ENCODE results near the gene ARHGAP6. TPM values are rescaled to one million over a fixed set of nuclear protein-coding genes. Genes with fewer than 3 reads are reported as not detected.

The ARHGAP6 gene
- total RNA-seq, 6 donors from 2014 or later = 14.4 to 40.9 (median 18.0) TPM

DNA sequence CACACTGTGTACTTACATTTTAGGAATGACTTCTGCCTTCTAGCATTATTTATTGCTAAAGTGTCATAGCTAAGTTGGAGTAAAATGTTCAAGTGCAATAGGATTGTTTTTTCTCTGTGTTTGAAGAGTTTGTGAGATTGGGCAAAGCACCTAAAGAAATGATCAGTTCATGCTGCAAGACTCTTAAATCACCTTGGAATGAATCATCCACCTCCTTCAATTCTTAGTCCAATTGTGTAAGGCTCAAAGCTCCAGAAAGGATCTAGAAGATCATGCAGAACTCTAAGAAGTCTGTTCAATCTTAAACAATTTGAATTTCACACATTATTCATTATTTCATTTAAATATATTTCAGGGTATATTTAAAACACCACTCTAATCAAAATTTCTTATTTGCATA is 235.4 kb downstream of the ARHGAP6 start:
- no peak for ATAC-seq (ENCODE audit: low FRiP score in 2 of 2)
- Histone ChIP-seq H3K4me1 (no peaks in the 10 kb centered on the region), H3K9me3 (no peaks in the 10 kb centered on the region), H3K27ac (no peak overlapping the region), H3K4me3 (no peak overlapping the region), H3K27me3 (no peaks in the 10 kb centered on the region), H3K36me3 (no peaks in the 10 kb centered on the region)
- TF ChIP-seq POLR2AphosphoS5 (IDR thresholded peaks at IDR 0.05) = no peak
- TF ChIP-seq, protein P1, sequence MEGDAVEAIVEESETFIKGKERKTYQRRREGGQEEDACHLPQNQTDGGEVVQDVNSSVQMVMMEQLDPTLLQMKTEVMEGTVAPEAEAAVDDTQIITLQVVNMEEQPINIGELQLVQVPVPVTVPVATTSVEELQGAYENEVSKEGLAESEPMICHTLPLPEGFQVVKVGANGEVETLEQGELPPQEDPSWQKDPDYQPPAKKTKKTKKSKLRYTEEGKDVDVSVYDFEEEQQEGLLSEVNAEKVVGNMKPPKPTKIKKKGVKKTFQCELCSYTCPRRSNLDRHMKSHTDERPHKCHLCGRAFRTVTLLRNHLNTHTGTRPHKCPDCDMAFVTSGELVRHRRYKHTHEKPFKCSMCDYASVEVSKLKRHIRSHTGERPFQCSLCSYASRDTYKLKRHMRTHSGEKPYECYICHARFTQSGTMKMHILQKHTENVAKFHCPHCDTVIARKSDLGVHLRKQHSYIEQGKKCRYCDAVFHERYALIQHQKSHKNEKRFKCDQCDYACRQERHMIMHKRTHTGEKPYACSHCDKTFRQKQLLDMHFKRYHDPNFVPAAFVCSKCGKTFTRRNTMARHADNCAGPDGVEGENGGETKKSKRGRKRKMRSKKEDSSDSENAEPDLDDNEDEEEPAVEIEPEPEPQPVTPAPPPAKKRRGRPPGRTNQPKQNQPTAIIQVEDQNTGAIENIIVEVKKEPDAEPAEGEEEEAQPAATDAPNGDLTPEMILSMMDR (IDR thresholded peaks at IDR 0.05) = no peak
- TF ChIP-seq EP300 (IDR thresholded peaks at IDR 0.05) = no peak
- no peak for TF ChIP-seq POLR2A (IDR thresholded peaks at IDR 0.05)
- DNase-seq = no peak

DNA sequence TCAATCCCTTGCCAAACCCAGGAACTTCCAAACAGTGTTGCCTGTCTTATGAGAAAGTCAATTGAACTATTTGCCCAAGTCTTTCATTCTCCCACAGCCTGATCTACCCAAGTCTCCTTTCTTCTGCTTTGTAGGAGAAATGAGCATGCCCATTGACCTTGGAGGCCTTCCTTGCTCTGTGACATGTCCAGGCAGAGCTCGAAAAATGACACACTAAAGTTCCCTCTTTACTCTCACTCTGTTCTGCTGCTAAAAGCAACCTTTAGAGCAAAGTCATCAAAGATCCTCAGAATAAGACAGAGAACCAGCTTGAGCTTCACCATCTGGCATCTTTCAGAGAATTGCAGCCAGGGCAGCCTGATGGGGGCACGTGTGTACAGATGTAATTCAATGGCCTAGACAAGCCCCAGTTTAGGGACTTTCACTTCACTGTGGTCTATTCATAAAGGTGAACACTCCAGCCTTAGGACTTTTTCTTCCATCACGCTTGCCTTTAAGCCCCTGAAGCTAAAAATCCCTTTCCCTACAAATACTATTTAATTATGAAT is 236.1 kb downstream of the ARHGAP6 start:
- ATAC-seq (ENCODE audit: low FRiP score in 2 of 2) (no peak), DNase-seq (no peak)
- Histone ChIP-seq H3K27me3 (no peaks in the 10 kb centered on the region), H3K4me3 (no peak overlapping the region), H3K36me3 (no peaks in the 10 kb centered on the region), H3K9me3 (no peaks in the 10 kb centered on the region), H3K27ac (no peak overlapping the region), H3K4me1 (no peaks in the 10 kb centered on the region)
- 44 to 64% methylated on average over 3 of the region's 3 CpGs for WGBS, 2 donors
- no peak for TF ChIP-seq EP300 (IDR thresholded peaks at IDR 0.05)
- no peak for TF ChIP-seq POLR2A (IDR thresholded peaks at IDR 0.05)
- TF ChIP-seq, protein P1 (IDR thresholded peaks at IDR 0.05) = no peak

DNA sequence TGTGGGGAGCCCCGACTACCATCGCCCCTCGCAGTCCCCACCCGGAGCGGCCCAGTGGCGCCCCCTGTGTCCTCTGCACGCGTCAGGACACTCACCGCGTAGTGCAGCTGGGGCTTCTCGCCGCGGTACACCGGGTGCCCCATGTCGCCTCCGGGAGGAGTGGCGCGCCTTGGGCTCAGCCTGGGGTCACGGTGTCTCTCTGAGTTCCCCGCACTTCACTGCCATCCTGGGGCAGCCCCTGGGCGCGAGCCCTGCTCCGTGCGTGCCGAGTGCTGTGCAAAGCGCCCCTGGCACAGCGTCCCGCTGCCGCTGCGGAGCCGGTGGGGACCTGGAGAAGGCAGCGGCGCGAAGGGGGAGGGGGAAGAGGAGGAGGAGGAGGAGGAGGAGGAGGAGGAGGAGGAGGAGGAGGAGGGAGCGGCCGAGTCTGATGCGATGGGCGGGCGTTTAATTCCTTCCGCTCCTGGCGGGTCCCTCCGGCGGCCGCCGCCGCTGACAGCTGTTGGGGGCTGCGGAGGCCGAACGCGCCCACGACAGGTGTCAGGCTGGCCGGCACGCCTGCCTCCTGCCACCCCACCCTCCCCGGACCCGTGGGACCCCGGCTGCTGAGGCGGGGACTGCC is 238.2 kb downstream of the ARHGAP6 start:
- Histone ChIP-seq H3K4me1 (no peaks in the 10 kb centered on the region), H3K9me3 (no peaks in the 10 kb centered on the region), H3K4me3 (peak overlapping the region; percentile 1 to 49 (median 40)), H3K27me3 (no peaks in the 10 kb centered on the region), H3K27ac (peak overlapping the region; percentile 57 to 77 (median 62)), H3K36me3 (no peaks in the 10 kb centered on the region)
- 20 to 33% methylated on average over 1 to 52 of the region's 57 CpGs for WGBS, 2 donors
- TF ChIP-seq POLR2A (IDR thresholded peaks at IDR 0.05) (peak in 2 of 4 donors; percentile 11 to 20), POLR2AphosphoS5 (IDR thresholded peaks at IDR 0.05) (peak in 1 of 2 donors; percentile 5), EP300 (IDR thresholded peaks at IDR 0.05) (peak in 1 of 4 donors; percentile 9)
- TF ChIP-seq, protein P1 (IDR thresholded peaks at IDR 0.05) = peak in 5 of 6 experiments; percentile 23 to 54 (median 37)
- DNase-seq (peak in 1 of 2 donors; percentile 88), ATAC-seq (ENCODE audit: low FRiP score in 2 of 2) (peak; percentile 44 to 80)

DNA sequence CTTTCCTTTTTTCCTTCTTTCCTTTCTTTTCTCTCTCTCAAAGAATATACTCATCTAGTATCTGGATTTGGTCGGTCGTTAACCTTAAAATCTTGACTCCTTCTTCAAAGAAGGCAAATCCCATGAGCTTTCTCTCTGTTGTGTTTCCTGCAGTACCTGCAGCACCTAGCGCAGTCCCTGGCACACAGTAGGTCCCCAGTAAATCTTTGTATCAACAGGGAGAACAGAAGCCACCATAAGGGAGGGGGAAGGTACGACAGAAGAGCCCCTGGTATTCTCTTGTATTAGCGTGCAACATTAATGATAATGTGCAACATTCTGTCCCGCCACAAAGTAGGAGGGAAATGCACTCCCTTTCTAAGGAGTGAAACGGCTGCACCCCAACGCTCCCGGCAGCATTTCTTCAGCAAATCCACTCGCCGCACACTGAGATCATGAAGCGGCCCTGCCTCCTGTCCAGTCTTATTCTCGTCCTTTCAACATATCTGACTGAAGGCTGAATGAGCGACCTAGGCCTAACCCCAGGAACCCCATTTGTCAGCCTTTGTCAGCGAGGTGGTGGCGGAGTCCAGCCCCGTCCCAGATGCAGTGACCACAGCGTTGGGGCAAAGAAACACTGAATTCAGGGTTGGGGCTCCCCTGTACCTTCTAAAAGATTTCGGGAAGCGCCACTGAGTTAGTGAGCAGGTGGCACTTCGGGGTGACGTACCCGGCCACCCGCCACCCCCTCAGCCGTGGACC is 238.8 kb downstream of the ARHGAP6 start:
- TF ChIP-seq POLR2A (IDR thresholded peaks at IDR 0.05) (no peak), POLR2AphosphoS5 (IDR thresholded peaks at IDR 0.05) (no peak), EP300 (IDR thresholded peaks at IDR 0.05) (no peak)
- TF ChIP-seq, protein P1 (IDR thresholded peaks at IDR 0.05) = no peak
- 24 to 41% methylated on average over 12 to 25 of the region's 25 CpGs for WGBS, 2 donors
- H3K9me3 ChIP-seq = no peaks in the 10 kb centered on the region
- DNase-seq = no peak
- peak overlapping the region; percentile 57 to 77 (median 62) for H3K27ac ChIP-seq
- ATAC-seq (ENCODE audit: low FRiP score in 2 of 2) = peak; percentile 19 to 64
- H3K4me3 ChIP-seq = peak overlapping the region; percentile 1 to 49 (median 40)
- no peaks in the 10 kb centered on the region for H3K36me3 ChIP-seq
- no peaks in the 10 kb centered on the region for H3K4me1 ChIP-seq
- no peaks in the 10 kb centered on the region for H3K27me3 ChIP-seq

Measured in upper lobe of left lung (tissue), 6 donors.